Measurements from ENCODE around the gene NELFA. TPM values are rescaled to one million over a fixed set of nuclear protein-coding genes. Genes with fewer than 3 reads are reported as not detected.
"Not testable (repeated sequence)": the region's sequence is repeated elsewhere in the genome, so short reads cannot be mapped to it uniquely, and the experiment has no call there.

The NELFA gene
- total and polyA plus RNA-seq, 2 donors (not counting 1 experiment from before 2014, with no cell fraction given), result 7.4 to 15.2 TPM

GRCh38 chr4:2040391-2041238 is 31.8 kb upstream of the NELFA start:
- Histone ChIP-seq H3K9me3 (ENCODE audit: control insufficient read depth, insufficient read depth, low read depth, low read length) (no peaks in the 10 kb centered on the region), H2AFZ (ENCODE audit: low read length) (no peak overlapping the region), H3K9ac (ENCODE audit: insufficient read depth, low read length) (no peak overlapping the region), H3K27me3 (ENCODE audit: control insufficient read depth, insufficient read depth, low read length) (peaks cover 14% of the 10 kb centered on the region), H3K4me1 (ENCODE audit: control insufficient read depth, extremely low read depth, insufficient read depth, low read length) (peaks cover 2% of the 10 kb centered on the region), H3K4me3 (replicated peaks in 1 of 4; ENCODE audit: control extremely low read depth in 1 of 4, insufficient read depth in 1 of 4, low read depth in 3 of 4, low read length in 4 of 4) (peak overlapping the region in 1 of 4 experiments; percentile 78), H4K20me1 (ENCODE audit: control insufficient read depth, extremely low read depth, insufficient read depth, low read length) (no peaks in the 10 kb centered on the region), H3K27ac (ENCODE audit: insufficient read depth, low read length) (no peak overlapping the region), H3K4me2 (ENCODE audit: extremely low read depth, insufficient read depth, low read length) (peak overlapping the region; percentile 93), H3K79me2 (ENCODE audit: control insufficient read depth, insufficient read depth, low read length) (no peaks in the 10 kb centered on the region), H3K36me3 (ENCODE audit: control insufficient read depth, insufficient read depth, low read length) (no peaks in the 10 kb centered on the region)
- TF ChIP-seq CTCF (conservative IDR thresholded peaks at IDR 0.05 in 1 of 2, IDR thresholded peaks at IDR 0.05 in 1 of 2; ENCODE audit: low read depth in 1 of 2, low read length in 2 of 2), result no peak
- no peak for TF ChIP-seq EZH2 (IDR thresholded peaks at IDR 0.05; ENCODE audit: low read length, missing control alignments)
- no peak for DNase-seq (ENCODE audit: low read depth in 2 of 2)

- Histone ChIP-seq H3K9ac (ENCODE audit: insufficient read depth, low read length) (no peak overlapping the region), H3K4me2 (ENCODE audit: extremely low read depth, insufficient read depth, low read length) (no peak overlapping the region), H3K9me3 (ENCODE audit: control insufficient read depth, insufficient read depth, low read depth, low read length) (no peaks in the 10 kb centered on the region), H3K27ac (ENCODE audit: insufficient read depth, low read length) (no peak overlapping the region), H3K4me1 (ENCODE audit: control insufficient read depth, extremely low read depth, insufficient read depth, low read length) (peaks cover 2% of the 10 kb centered on the region), H3K79me2 (ENCODE audit: control insufficient read depth, insufficient read depth, low read length) (no peaks in the 10 kb centered on the region), H3K36me3 (ENCODE audit: control insufficient read depth, insufficient read depth, low read length) (no peaks in the 10 kb centered on the region), H3K27me3 (ENCODE audit: control insufficient read depth, insufficient read depth, low read length) (peaks cover 18% of the 10 kb centered on the region), H3K4me3 (replicated peaks in 1 of 4; ENCODE audit: control extremely low read depth in 1 of 4, insufficient read depth in 1 of 4, low read depth in 3 of 4, low read length in 4 of 4) (no peak overlapping the region), H2AFZ (ENCODE audit: low read length) (no peak overlapping the region), H4K20me1 (ENCODE audit: control insufficient read depth, extremely low read depth, insufficient read depth, low read length) (no peaks in the 10 kb centered on the region)
- TF ChIP-seq CTCF (conservative IDR thresholded peaks at IDR 0.05 in 1 of 2, IDR thresholded peaks at IDR 0.05 in 1 of 2; ENCODE audit: low read depth in 1 of 2, low read length in 2 of 2) (no peak), EZH2 (IDR thresholded peaks at IDR 0.05; ENCODE audit: low read length, missing control alignments) (no peak)
- no peak for DNase-seq (ENCODE audit: low read depth in 2 of 2)
These were observed 28.1 kb upstream of the NELFA start for GRCh38 chr4:2036866-2037265.

GRCh38 chr4:2036327-2036726 is 27.6 kb upstream of the NELFA start:
- no peaks in the 10 kb centered on the region for H3K79me2 ChIP-seq (ENCODE audit: control insufficient read depth, insufficient read depth, low read length)
- no peaks in the 10 kb centered on the region for H3K36me3 ChIP-seq (ENCODE audit: control insufficient read depth, insufficient read depth, low read length)
- H3K9ac ChIP-seq (ENCODE audit: insufficient read depth, low read length), result no peak overlapping the region
- no peak overlapping the region for H3K27ac ChIP-seq (ENCODE audit: insufficient read depth, low read length)
- H2AFZ ChIP-seq (ENCODE audit: low read length), result no peak overlapping the region
- TF ChIP-seq EZH2 (IDR thresholded peaks at IDR 0.05; ENCODE audit: low read length, missing control alignments) (no peak), CTCF (conservative IDR thresholded peaks at IDR 0.05 in 1 of 2, IDR thresholded peaks at IDR 0.05 in 1 of 2; ENCODE audit: low read depth in 1 of 2, low read length in 2 of 2) (no peak)
- no peak overlapping the region for H3K4me3 ChIP-seq (replicated peaks in 1 of 4; ENCODE audit: control extremely low read depth in 1 of 4, insufficient read depth in 1 of 4, low read depth in 3 of 4, low read length in 4 of 4)
- H3K4me2 ChIP-seq (ENCODE audit: extremely low read depth, insufficient read depth, low read length), result no peak overlapping the region
- peaks cover 18% of the 10 kb centered on the region for H3K27me3 ChIP-seq (ENCODE audit: control insufficient read depth, insufficient read depth, low read length)
- no peaks in the 10 kb centered on the region for H3K4me1 ChIP-seq (ENCODE audit: control insufficient read depth, extremely low read depth, insufficient read depth, low read length)
- H4K20me1 ChIP-seq (ENCODE audit: control insufficient read depth, extremely low read depth, insufficient read depth, low read length), result no peaks in the 10 kb centered on the region
- H3K9me3 ChIP-seq (ENCODE audit: control insufficient read depth, insufficient read depth, low read depth, low read length), result no peaks in the 10 kb centered on the region
- no peak for DNase-seq (ENCODE audit: low read depth in 2 of 2)

GRCh38 chr4:2031161-2031560 is 22.4 kb upstream of the NELFA start:
- not testable (repeated sequence) for H3K36me3 ChIP-seq (ENCODE audit: control insufficient read depth, insufficient read depth, low read length); H3K4me2 ChIP-seq (ENCODE audit: extremely low read depth, insufficient read depth, low read length); H3K79me2 ChIP-seq (ENCODE audit: control insufficient read depth, insufficient read depth, low read length); H3K9ac ChIP-seq (ENCODE audit: insufficient read depth, low read length); DNase-seq (ENCODE audit: low read depth in 2 of 2); H2AFZ ChIP-seq (ENCODE audit: low read length); H3K9me3 ChIP-seq (ENCODE audit: control insufficient read depth, insufficient read depth, low read depth, low read length); H3K27ac ChIP-seq (ENCODE audit: insufficient read depth, low read length); H3K4me3 ChIP-seq (replicated peaks in 1 of 4; ENCODE audit: control extremely low read depth in 1 of 4, insufficient read depth in 1 of 4, low read depth in 3 of 4, low read length in 4 of 4); H4K20me1 ChIP-seq (ENCODE audit: control insufficient read depth, extremely low read depth, insufficient read depth, low read length); H3K27me3 ChIP-seq (ENCODE audit: control insufficient read depth, insufficient read depth, low read length); H3K4me1 ChIP-seq (ENCODE audit: control insufficient read depth, extremely low read depth, insufficient read depth, low read length)

Data from fibroblast of lung (primary cell).